HG02759 (cell line): Measurements from ENCODE around the gene LCLAT1.
"Not testable (repeated sequence)": the region's sequence is repeated elsewhere in the genome, so short reads cannot be mapped to it uniquely, and the experiment has no call there.

Experiments
- ATAC-seq: cut with Tn5 transposase; IDR thresholded peaks from one replicate; pipeline ENCODE4 v1.9.1; 2021; ENCODE audit warnings: mild to moderate bottlenecking, moderate library complexity; ENCODE audit not compliant: unreplicated experiment

Gene LCLAT1

GRCh38 chr2:30583204-30583749 lies 136.2 kb downstream of the LCLAT1 start:
- no peak for ATAC-seq

- peak; percentile 60 for ATAC-seq
These were observed 137.1 kb downstream of the LCLAT1 start for GRCh38 chr2:30584116-30584515.

DNA sequence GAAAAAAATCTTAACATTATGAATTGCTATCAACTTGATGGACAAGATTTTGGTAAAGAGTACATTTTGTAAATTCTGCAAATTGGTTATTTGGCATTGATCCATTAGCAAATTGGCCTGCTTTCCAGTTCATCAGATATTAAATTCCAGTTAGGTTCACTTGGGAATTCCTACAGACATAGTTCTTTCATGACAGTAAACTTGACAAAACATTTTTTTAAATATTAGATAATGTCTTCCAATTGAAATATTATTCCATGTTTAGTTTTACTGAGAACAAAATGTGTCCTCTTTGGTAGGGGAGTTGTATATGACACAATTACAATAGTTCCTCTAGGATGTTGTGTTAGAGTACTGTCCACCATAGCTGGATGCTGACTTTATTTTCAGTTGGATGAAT lies 141.9 kb downstream of the LCLAT1 start:
- no peak for ATAC-seq

DNA sequence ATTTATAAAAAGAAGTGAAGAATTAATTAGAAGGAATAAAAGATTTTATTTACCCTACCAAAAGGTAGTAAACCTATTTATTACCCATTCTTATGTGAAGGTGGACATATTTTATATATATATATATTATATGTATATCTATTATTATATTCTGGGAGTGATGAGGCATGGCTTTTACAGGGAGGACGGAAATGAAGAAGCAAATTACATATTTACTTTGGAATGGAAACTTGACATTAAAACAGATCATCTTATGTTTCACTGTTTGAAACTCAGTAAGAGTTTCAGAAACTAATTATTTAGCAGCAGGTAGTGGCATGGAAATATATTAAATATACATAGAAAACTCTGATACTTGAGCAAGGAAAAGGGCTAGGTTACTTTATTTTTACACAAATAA lies 143.4 kb downstream of the LCLAT1 start:
- ATAC-seq, result no peak

- no peak for ATAC-seq
These were observed 144.1 kb downstream of the LCLAT1 start for GRCh38 chr2:30591186-30591585.

DNA sequence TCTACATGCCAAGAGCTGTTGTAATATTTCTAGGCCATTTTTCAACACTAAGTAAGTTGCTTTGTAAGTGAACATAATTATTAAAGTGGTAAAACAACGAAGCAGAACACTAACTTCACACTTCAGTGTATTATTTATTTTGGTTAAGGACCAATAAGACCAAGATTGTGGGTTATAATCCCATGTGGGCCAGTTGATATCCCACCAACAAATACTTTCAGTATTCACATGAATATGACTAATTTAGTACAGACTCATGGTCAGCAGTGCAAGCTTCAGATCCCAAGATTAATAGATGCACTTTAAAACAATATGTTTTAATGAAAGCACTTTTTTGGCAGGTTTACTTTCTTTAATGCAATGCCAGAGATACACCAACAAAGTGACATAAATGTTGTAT lies 154.3 kb downstream of the LCLAT1 start:
- no peak for ATAC-seq

DNA sequence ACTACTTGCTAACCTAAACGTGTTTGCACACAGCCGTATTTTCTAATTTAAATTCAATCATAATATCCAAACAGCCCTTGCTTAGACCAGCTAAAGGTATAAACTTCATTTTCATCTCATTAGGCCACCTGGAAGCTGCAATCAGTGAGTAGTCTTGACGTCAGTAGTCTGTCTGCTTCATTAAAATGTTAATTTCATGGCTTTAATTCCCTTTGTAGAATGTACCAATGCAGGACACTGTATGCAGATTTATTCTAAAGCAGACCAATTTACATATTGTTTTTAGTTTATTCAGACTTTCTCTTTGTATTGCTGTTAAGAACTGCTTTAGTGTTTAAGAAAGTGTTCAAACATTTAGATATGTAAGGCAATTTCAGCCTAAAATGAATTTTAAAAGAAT lies 158.2 kb downstream of the LCLAT1 start:
- ATAC-seq, result no peak

DNA sequence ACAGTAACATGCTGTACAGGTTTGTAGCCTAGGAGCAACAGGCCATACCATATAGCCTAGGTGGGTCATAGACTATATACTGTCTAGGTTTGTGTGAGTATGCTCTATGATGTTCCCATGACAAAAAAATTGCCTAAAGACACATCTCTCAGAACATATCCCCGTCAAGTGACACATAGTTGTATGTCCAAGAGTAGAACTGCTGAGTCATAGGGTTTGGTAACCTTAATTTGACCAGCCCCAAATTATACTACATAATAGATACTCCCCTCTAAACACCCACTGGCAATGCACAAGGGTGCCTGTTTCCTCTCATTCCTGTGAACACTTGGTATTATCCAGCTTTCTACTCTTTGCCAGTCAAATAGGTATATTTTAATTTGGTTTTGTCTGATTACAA lies 161.6 kb downstream of the LCLAT1 start:
- no peak for ATAC-seq

GRCh38 chr2:30611583-30611982 lies 164.5 kb downstream of the LCLAT1 start:
- no peak for ATAC-seq

GRCh38 chr2:30612371-30612770 lies 165.3 kb downstream of the LCLAT1 start:
- ATAC-seq, result no peak

- no peak for ATAC-seq
These were observed 166.0 kb downstream of the LCLAT1 start for GRCh38 chr2:30613001-30613400.

DNA sequence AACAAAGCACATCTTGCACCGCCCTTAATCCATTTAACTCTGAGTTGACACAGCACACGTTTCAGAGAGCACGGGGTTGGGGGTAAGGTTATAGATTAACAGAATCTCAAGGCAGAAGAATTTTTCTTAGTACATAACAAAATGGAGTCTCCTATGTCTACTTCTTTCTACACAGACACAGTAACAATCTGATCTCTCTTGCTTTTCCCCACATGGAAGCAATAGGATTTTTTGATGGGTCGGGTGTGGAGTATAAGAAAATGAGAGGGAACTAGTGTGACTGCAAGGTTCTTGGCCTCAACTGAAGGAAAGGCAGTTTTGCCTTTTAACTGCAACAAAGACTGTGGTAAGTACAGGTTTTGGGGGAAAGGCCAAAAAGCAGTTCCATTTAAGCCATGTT lies 167.2 kb downstream of the LCLAT1 start:
- not testable (repeated sequence) for ATAC-seq

GRCh38 chr2:30615926-30616325 lies 168.9 kb downstream of the LCLAT1 start:
- ATAC-seq, result no peak

- ATAC-seq, result no peak
These were observed 173.1 kb downstream of the LCLAT1 start for GRCh38 chr2:30620102-30620501.

DNA sequence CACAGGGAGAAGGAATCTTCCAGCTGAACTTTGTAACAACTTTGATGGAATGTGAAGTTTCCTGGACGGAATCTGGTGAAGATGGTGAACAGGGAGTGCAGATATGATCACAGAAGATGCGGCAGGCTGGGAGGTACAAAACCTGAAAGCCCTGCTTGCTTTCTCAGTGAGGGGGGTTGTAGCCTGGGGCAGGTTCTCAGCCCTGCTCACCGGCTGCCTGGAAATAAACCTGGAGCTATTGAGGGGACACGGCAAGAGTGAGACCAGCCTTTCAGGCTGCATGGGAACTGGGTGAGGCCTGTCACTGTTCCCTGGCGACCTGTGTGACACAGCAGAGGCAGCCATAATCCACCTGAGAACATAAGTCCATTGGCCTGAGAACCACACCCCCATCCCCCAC lies 174.8 kb downstream of the LCLAT1 start:
- no peak for ATAC-seq

DNA sequence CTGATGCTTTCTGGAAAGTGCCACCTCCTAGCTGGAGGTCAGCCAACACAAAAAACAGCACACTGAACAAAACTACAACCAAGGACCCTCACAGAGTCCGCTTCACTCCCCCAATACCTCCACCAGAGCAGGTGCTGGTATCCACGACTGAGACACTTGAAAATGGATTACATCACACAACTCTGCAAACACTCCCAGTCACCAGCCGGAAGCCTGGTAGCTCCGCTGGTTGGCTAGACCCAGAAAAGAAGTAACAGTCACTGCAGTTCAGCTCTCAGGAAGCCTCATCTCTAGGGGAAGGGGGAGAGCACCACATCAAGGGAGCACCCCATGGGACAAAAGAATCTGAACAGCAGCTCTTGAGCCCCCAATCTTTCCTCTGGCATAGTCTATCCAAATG lies 175.4 kb downstream of the LCLAT1 start:
- ATAC-seq, result no peak

DNA sequence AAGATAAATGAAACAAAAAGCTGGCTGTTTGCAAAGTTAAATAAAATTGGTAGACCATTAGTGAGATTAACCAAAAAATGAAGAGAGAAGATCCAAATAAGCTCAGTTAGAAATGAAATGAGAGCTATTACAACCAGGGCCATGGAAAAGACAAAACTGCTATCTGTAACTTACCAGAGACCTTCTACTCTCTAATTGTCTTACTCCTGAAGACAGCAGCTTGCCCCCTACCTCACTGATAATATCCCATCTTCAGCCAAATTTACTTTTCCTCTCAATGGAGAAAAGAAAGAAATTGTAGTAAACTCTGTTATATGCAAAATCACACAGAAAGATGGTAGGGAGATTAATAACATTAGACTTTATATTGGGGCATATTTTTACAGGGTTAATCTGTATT lies 178.2 kb downstream of the LCLAT1 start:
- no peak for ATAC-seq

DNA sequence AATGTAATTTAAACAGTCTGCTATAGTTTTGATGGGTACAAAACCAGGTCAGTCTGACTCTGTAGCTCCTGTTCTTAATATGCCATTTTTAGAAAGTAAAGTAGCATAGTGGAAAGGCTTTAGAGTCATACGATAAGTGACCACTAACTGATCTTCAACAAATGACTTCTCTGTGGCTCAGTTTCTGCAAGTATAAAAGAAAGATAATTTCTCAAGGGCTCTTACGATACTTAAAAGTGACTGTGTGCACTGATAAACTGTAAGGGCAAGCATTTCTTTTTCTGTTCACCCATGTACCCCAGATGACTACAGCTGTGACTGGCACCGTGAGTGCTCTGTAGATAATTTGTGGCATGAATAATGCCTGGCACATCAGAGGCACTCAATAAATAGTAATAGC lies 178.7 kb downstream of the LCLAT1 start:
- ATAC-seq, result no peak

- ATAC-seq, result no peak
These were observed 179.4 kb downstream of the LCLAT1 start for GRCh38 chr2:30626397-30626796.

DNA sequence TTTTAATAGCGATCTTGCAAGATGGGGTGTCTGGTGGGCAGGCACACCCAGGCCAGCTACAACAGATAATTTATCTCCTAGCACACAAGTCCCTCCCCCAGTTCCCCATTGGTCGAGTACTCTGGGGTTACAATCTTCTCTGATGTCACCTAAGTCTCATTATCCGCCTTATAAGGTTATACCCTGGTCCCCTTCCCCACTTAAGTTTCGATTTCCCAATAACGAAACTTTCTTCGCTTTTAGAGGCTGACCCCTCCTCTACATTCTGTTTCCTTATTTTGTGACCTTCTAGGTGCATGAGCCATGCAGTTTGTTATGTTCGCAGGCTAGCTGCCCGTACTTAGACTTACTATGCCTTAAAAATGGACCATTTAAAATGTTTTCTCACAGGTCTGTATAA lies 180.1 kb downstream of the LCLAT1 start:
- ATAC-seq, result no peak

GRCh38 chr2:30628341-30628740 lies 181.3 kb downstream of the LCLAT1 start:
- no peak for ATAC-seq

DNA sequence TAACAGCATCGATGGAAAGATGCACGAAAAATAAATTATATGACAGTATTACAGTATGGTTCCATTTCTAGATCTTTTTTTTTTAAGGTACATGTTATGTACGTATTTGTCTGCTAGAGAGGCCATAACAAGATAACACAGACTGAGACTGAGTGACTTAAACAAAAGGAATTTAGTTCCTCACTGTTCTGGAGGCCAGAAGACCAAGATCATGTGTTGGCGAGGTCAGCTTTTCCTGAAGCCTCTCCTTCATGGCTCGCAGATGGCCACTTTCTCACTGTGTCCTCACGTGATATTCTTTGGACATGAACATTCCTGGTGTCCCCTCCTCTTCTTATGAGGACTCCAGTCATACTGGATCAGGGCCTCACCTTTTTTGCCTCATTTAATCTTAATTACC lies 182.8 kb downstream of the LCLAT1 start:
- ATAC-seq, result no peak

DNA sequence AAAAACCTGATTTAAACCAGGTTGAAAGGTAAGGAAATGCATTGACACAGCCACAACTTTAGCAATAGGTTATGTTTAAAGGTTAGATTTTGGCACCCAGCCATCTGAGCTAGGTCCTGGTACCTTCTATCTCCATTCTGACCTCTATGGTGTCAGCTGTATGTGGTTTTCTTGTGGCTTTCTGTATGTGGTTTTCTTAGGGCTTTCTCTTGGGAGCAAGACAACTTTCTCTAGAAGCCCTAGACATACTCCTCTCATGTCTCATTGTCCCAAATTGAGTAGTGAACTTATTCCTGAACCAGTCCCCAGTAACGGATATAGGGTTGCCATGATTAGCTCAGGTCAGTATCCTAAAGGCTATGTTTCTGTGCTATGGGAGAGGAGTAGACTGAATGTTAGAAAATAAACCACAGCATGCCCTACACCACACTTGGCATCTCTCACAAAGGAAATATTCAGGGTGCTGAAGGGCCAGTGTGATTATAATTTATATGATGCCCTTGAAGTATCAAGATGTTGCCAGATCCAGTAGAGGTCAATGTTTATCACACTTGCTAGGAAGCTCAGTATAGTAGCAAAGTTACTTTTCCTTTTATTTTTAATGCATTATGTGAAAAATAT lies 184.1 kb downstream of the LCLAT1 start:
- peak; percentile 82 for ATAC-seq
